HepG2 (cell line): ENCODE measurements around the gene RHD. TPM values are rescaled to one million over a fixed set of nuclear protein-coding genes. Genes with fewer than 3 reads are reported as not detected.

Source experiments
- ATAC-seq: fragments of 200-7000 bp; cut with Tn5 transposase; 3 replicates; pipeline ENCODE4 v1.9.1; 2020; ENCODE audit warnings: mild to moderate bottlenecking, moderate library complexity
- BruUV-seq: library from RNA; stranded (reverse); fragments of 400-500 nt; replicated peaks from 2 replicates; lab custom pipeline; 2021; lab: Mats Ljungman, UMichigan
- CTCF ChIA-PET: fragments of 300-600 bp; formaldehyde crosslinking; extraction: SDS; loops from one replicate; lab custom pipeline; 2021; ENCODE audit warnings: low total read pairs, inconsistent platforms, low intra/inter-chr PET ratio; lab: Yijun Ruan, JAX
- POLR2A ChIA-PET: fragments of 350-600 bp; sonication (Branson Sonifier 250); formaldehyde crosslinking; loops from one replicate; lab custom pipeline; 2020; ENCODE audit warnings: antibody characterized with exemption, inconsistent platforms; lab: Yijun Ruan, JAX
- DNase-seq: peaks from one replicate; pipeline ENCODE4 v3.0.0-alpha.2; 2015; ENCODE audit warnings: low spot score
- FAIRE-seq: peaks from 3 replicates; lab custom pipeline; 2011; peaks lifted over from hg19 to GRCh38; lab: Jason Lieb, UNC
- H2AFZ ChIP-seq: one replicate; pipeline ENCODE4 v1.6.1; 2011; ENCODE audit warnings: low read length, inconsistent platforms
- H3K27ac ChIP-seq: fragments of 300-600 bp; 3 replicates; pipeline ENCODE4 v1.8.0; 2011; ENCODE audit warnings: mixed run types, mild to moderate bottlenecking, mixed read lengths, low read length, inconsistent platforms; ENCODE audit not compliant: insufficient read depth; ENCODE audit errors: extremely low read length
- H3K27me3 ChIP-seq, 2 experiments: fragments of 200-600 bp in 1 of 2; 2 replicates in 1 of 2; 3 replicates in 1 of 2; pipeline versions ENCODE4 v1.6.0 to v1.8.0; 2011; ENCODE audit warnings: low read length in 2 of 2, mild to moderate bottlenecking in 2 of 2, moderate library complexity in 2 of 2, inconsistent platforms in 1 of 2; ENCODE audit not compliant: insufficient read depth in 2 of 2, control insufficient read depth in 1 of 2
- H3K36me3 ChIP-seq, 2 experiments: fragments of 200-600 bp in 1 of 2; replicated peaks in 1 of 2; 2 replicates in 1 of 2; 3 replicates in 1 of 2; pipeline versions ENCODE4 v1.5.1 to v1.8.0; 2011; ENCODE audit warnings: low read length in 2 of 2, inconsistent platforms in 1 of 2; ENCODE audit not compliant: insufficient read depth in 2 of 2, control insufficient read depth in 1 of 2
- H3K4me1 ChIP-seq: 2 replicates; pipeline ENCODE4 v1.5.1; 2012; ENCODE audit warnings: low read length, inconsistent platforms; ENCODE audit not compliant: insufficient read depth
- H3K4me2 ChIP-seq: 2 replicates; pipeline ENCODE4 v1.6.0; 2011; ENCODE audit warnings: low read depth, low read length, inconsistent platforms
- H3K4me3 ChIP-seq, 3 experiments: fragments of 200-600 bp in 1 of 3; sonication (generic), shearing (Covaris generic) in 1 of 3; replicated peaks in 1 of 3; 2 replicates each; pipeline ENCODE4 v1.5.1; 2011 to 2016; ENCODE audit warnings: low read length in 3 of 3, inconsistent platforms in 2 of 3, low read depth in 2 of 3, mild to moderate bottlenecking in 2 of 3, control low read depth in 1 of 3, mixed read lengths in 1 of 3; ENCODE audit not compliant: insufficient read depth in 1 of 3
- H3K79me2 ChIP-seq: one replicate; pipeline ENCODE4 v1.6.1; 2011; ENCODE audit warnings: low read length, inconsistent platforms; ENCODE audit not compliant: insufficient read depth
- H3K9ac ChIP-seq: 2 replicates; pipeline ENCODE4 v1.6.0; 2011; ENCODE audit warnings: mild to moderate bottlenecking, low read depth, low read length, inconsistent platforms; ENCODE audit not compliant: insufficient read depth
- H3K9me3 ChIP-seq: 2 replicates; pipeline ENCODE4 v1.5.1; 2012; ENCODE audit warnings: mild to moderate bottlenecking, low read length
- H4K20me1 ChIP-seq: 2 replicates; pipeline ENCODE4 v1.6.0; 2011; ENCODE audit warnings: inconsistent platforms, mild to moderate bottlenecking, low read length, moderate library complexity; ENCODE audit not compliant: insufficient read depth
- AKNA ChIP-seq: sonication (generic); formaldehyde crosslinking; IDR thresholded peaks from 2 replicates; pipeline ENCODE4 v1.4.0; 2020; ENCODE audit warnings: missing genetic modification reagents, borderline replicate concordance
- CREB1 ChIP-seq, 2 experiments: fragments of 450-650 bp in 1 of 2; IDR thresholded peaks; 2 replicates each; pipeline ENCODE4 v1.6.1; 2016 to 2017; ENCODE audit warnings: control low read depth in 1 of 2, mild to moderate bottlenecking in 1 of 2, missing compliant biosample characterization in 1 of 2, missing genetic modification characterization in 1 of 2
- ELK4 ChIP-seq: sonication (generic); formaldehyde crosslinking; IDR thresholded peaks from 2 replicates; pipeline ENCODE4 v1.9.0; 2021; ENCODE audit warnings: missing genetic modification reagents, borderline replicate concordance
- GATAD2A ChIP-seq: IDR thresholded peaks from 2 replicates; pipeline ENCODE4 v1.6.1; 2016
- HNRNPL ChIP-seq: fragments of 200-400 bp; formaldehyde crosslinking; IDR thresholded peaks from 2 replicates; pipeline ENCODE4 v1.6.1; 2017; ENCODE audit warnings: mild to moderate bottlenecking, low read depth, low read length
- ZNF704 ChIP-seq: sonication (generic); formaldehyde crosslinking; IDR thresholded peaks from 2 replicates; pipeline ENCODE4 v1.8.1; 2023; ENCODE audit warnings: mild to moderate bottlenecking, inconsistent platforms, moderate library complexity, missing genetic modification reagents, borderline replicate concordance
- WGBS: methylation state at CpG from one replicate; pipeline ENCODE4 v1.1.6; 2017; ENCODE audit warnings: low lambda C conversion rate; 5-methylcytosine and 5-hydroxymethylcytosine counted together
- in situ Hi-C: cut with HindIII; loops from 2 replicates; pipeline ENCODE4 v1.10.0; 2017; ENCODE audit warnings: low pct_unique_long_range_greater_than_20kb; ENCODE audit not compliant: extremely low pct_ligation_motif_present
- intact Hi-C: fragments of 100-400 bp; cut with micrococcal nuclease; formaldehyde crosslinking; loops from one replicate; pipeline ENCODE4 v1.10.0; 2022; ENCODE audit not compliant: unreplicated experiment
- polyA plus RNA-seq, 8 experiments: library from polyadenylated mRNA; depleted of rRNA in 3 of 8; stranded (reverse) in 7 of 8; unstranded in 1 of 8; fragments of >200 nt; fragmentation: Illumina TruSeq in 4 of 8; extraction: Trizol in 4 of 8; gene quantifications; 2 replicates each; pipeline versions ENCODE4 v1.2.1 to v1.2.3, GENCODE V29; 2011 to 2016; ENCODE audit warnings: low read depth in 4 of 8, missing spikeins in 1 of 8, mixed read lengths in 1 of 8; ENCODE audit not compliant: insufficient read depth in 1 of 8
- total RNA-seq, 5 experiments: library from RNA; depleted of rRNA; stranded (reverse); fragments of >200 nt; fragmentation: Illumina TruSeq; extraction: Trizol; gene quantifications; 2 replicates each; pipeline ENCODE4 v1.2.3, GENCODE V29; 2016; ENCODE audit warnings: low read depth in 1 of 5

Gene RHD
- total and polyA plus RNA-seq, 2 of the 13 experiments (the other 11 are each of a cell fraction or from before 2014, with no cell fraction given): not detected

- CTCF ChIA-PET: no interaction called here
- peaks cover 0 to 8% of the 10 kb centered on the region in 2 experiments; a peak in 1 of 5 replicates for H3K36me3 ChIP-seq
- no peak for FAIRE-seq
- H3K27me3 ChIP-seq: no peaks in the 10 kb centered on the region; a peak in 1 of 5 replicates
- TF ChIP-seq HNRNPL: no peak
- 0 out of 2 replicates have a peak, but pooled peaks have one; percentile 2 for TF ChIP-seq ZNF704 (CRISPR knock-in tag)
- TF ChIP-seq AKNA: no peak
- TF ChIP-seq CREB1 (IDR thresholded peaks at IDR 0.05): no peak
- 0 out of 2 replicates have a peak, but pooled peaks have one; percentile 3 for TF ChIP-seq CREB1 (CRISPR knock-in tag; IDR thresholded peaks at IDR 0.05)
- TF ChIP-seq ELK4: no peak
- TF ChIP-seq GATAD2A (CRISPR knock-in tag): no peak
- TF ChIP-seq, all 625 proteins: peak for 2
- peaks cover 10% of the 10 kb centered on the region for H3K4me1 ChIP-seq
- WGBS: under 1% methylated on average over 6 of the region's 6 CpGs
- H3K9me3 ChIP-seq: no peaks in the 10 kb centered on the region
- in situ Hi-C loops: no loop called here
- H3K79me2 ChIP-seq: peaks cover 40% of the 10 kb centered on the region
- H3K4me2 ChIP-seq: peak overlapping the region; percentile 78
- BruUV-seq: TSS peak; percentile 66
- H2AFZ ChIP-seq: no peak overlapping the region
- peak overlapping the region; percentile 92 for H3K9ac ChIP-seq
- ATAC-seq (no peak), DNase-seq (no peak)
- intact Hi-C loops: loop anchor here (5.0 kb wide), 1 partner anchor 92 kb away; the partner anchor contains the start of gene RSRP1
- peak overlapping the region; percentile 90 for H3K27ac ChIP-seq
- POLR2A ChIA-PET: interaction anchor here (1.1 kb wide), 1 partner anchor 92 kb away, joined by 3 read pairs; the partner anchor contains the start of gene RSRP1
- H4K20me1 ChIP-seq: no peaks in the 10 kb centered on the region; the same call in 1 of the 2 replicates
- H3K4me3 ChIP-seq: peak overlapping the region; percentile 96 to 99 (median 99)
Measured at GRCh38 chr1:25338986-25339385, 66.7 kb downstream of the RHD start.
